PFSK-1 (cell line): ENCODE measurements around the gene MYOF. TPM values are rescaled to one million over a fixed set of nuclear protein-coding genes. Genes with fewer than 3 reads are reported as not detected.

ENCODE experiments used
- FOXP2 ChIP-seq: optimal IDR thresholded peaks from 2 replicates; pipeline ENCODE3; 2011; ENCODE audit warnings: borderline replicate concordance, control low read depth, inconsistent platforms; ENCODE audit not compliant: insufficient read depth; ENCODE audit errors: extremely low read length, extremely low read depth
- POLR2AphosphoS5 ChIP-seq: IDR thresholded peaks from 2 replicates; pipeline ENCODE4 v1.6.1; 2012; ENCODE audit warnings: low read depth, mild to moderate bottlenecking, control low read depth, low read length, moderate library complexity
- REST ChIP-seq, 2 experiments: IDR thresholded peaks; 2 replicates each; pipeline versions ENCODE4 v1.6.1 to v1.8.0; 2011 to 2012; ENCODE audit warnings: low read depth in 2 of 2, low read length in 2 of 2, control low read depth in 1 of 2, inconsistent platforms in 1 of 2, mild to moderate bottlenecking in 1 of 2, moderate library complexity in 1 of 2; ENCODE audit not compliant: insufficient read depth in 1 of 2
- SIN3A ChIP-seq: IDR thresholded peaks from 2 replicates; pipeline ENCODE4 v1.6.1; 2012; ENCODE audit warnings: mild to moderate bottlenecking, low read length, moderate library complexity, borderline replicate concordance; ENCODE audit not compliant: insufficient read depth
- TAF1 ChIP-seq: IDR thresholded peaks from 2 replicates; pipeline ENCODE4 v1.6.1; 2012; ENCODE audit warnings: low read length, control low read depth, borderline replicate concordance; ENCODE audit not compliant: insufficient read depth
- polyA plus RNA-seq: library from polyadenylated mRNA; unstranded; fragments of >200 nt; gene quantifications from one replicate; pipeline ENCODE4 v1.2.1, GENCODE V29; 2012; ENCODE audit warnings: low read depth, missing spikeins; ENCODE audit not compliant: insufficient read length

The MYOF gene
- polyA plus RNA-seq = 1.0 TPM

GRCh38 chr10:93482145-93482834 is at the start of gene MYOF:
MYOF (minus strand) TSS chr10:93482334; CDS start chr10:93482194, 140 bp downstream.
- TF ChIP-seq SIN3A (no peak), TAF1 (no peak), POLR2AphosphoS5 (no peak), REST (IDR thresholded peaks at IDR 0.05; ENCODE audit: insufficient read depth in 1 of 2, low read depth in 2 of 2, low read length in 2 of 2) (no peak), FOXP2 (no peak)

- TF ChIP-seq TAF1 = no peak
- no peak for TF ChIP-seq REST (IDR thresholded peaks at IDR 0.05; ENCODE audit: insufficient read depth in 1 of 2, low read depth in 2 of 2, low read length in 2 of 2)
- TF ChIP-seq FOXP2 = no peak
- no peak for TF ChIP-seq SIN3A
- no peak for TF ChIP-seq POLR2AphosphoS5
These were observed 36.4 kb upstream of the MYOF start for GRCh38 chr10:93518531-93518930.

- TF ChIP-seq REST (IDR thresholded peaks at IDR 0.05; ENCODE audit: insufficient read depth in 1 of 2, low read depth in 2 of 2, low read length in 2 of 2) = no peak
- TF ChIP-seq TAF1 = no peak
- no peak for TF ChIP-seq FOXP2
- TF ChIP-seq SIN3A = no peak
- TF ChIP-seq POLR2AphosphoS5 = no peak
These were observed 33.9 kb upstream of the MYOF start for GRCh38 chr10:93516006-93516380.

GRCh38 chr10:93515071-93516005 is 33.2 kb upstream of the MYOF start:
- TF ChIP-seq TAF1 (no peak), FOXP2 (no peak), SIN3A (no peak), POLR2AphosphoS5 (no peak), REST (IDR thresholded peaks at IDR 0.05; ENCODE audit: insufficient read depth in 1 of 2, low read depth in 2 of 2, low read length in 2 of 2) (no peak)
